Upper lobe of right lung (tissue), 1 donor: Measurements from ENCODE around the gene MRPS15. TPM values are rescaled to one million over a fixed set of nuclear protein-coding genes. Genes with fewer than 3 reads are reported as not detected.
"Not testable (repeated sequence)": the region's sequence is repeated elsewhere in the genome, so short reads cannot be mapped to it uniquely, and the experiment has no call there.

ENCODE experiments used
- ATAC-seq: fragments of 200-7000 bp; cut with Tn5 transposase; one replicate; pipeline ENCODE4 v1.9.1; 2020; ENCODE audit warnings: mild to moderate bottlenecking, moderate library complexity
- DNase-seq: peaks from one replicate; pipeline ENCODE4 v3.0.0-alpha.2; 2020
- H3K27ac ChIP-seq: fragments of 200-600 bp; one replicate; pipeline ENCODE4 v1.8.0; 2022
- H3K27me3 ChIP-seq: fragments of 200-600 bp; one replicate; pipeline ENCODE4 v1.8.0; 2022; ENCODE audit warnings: mild to moderate bottlenecking
- H3K36me3 ChIP-seq: fragments of 200-600 bp; one replicate; pipeline ENCODE4 v1.8.0; 2022
- H3K4me1 ChIP-seq: fragments of 200-600 bp; one replicate; pipeline ENCODE4 v1.8.0; 2022
- H3K4me3 ChIP-seq: fragments of 200-600 bp; one replicate; pipeline ENCODE4 v1.8.0; 2022; ENCODE audit warnings: mild to moderate bottlenecking
- H3K9me3 ChIP-seq: fragments of 200-600 bp; one replicate; pipeline ENCODE4 v1.8.0; 2022
- intact Hi-C: fragments of 100-400 bp; cut with DNase I; formaldehyde crosslinking; loops from one replicate; pipeline ENCODE4 v1.11.0; 2022
- total RNA-seq: library from RNA; stranded (reverse); fragmentation: NEBNext Ultra II Directional; extraction: Animal tissue kit (Norgen Biotek cat#: 25700); gene quantifications from one replicate; pipeline ENCODE4 v1.2.1, GENCODE V29; 2021
- TF ChIP-seq, protein P1 (sequence below): fragments of 200-600 bp; IDR thresholded peaks from one replicate; pipeline ENCODE4 v1.8.0; 2022; ENCODE audit warnings: antibody characterized with exemption
- donor health status: DM: no; HTN: yes; CAD: no; lungs with severe emphysema.

The MRPS15 gene
- total RNA-seq, 1 donor from 2014 or later, result 65.0 TPM

DNA sequence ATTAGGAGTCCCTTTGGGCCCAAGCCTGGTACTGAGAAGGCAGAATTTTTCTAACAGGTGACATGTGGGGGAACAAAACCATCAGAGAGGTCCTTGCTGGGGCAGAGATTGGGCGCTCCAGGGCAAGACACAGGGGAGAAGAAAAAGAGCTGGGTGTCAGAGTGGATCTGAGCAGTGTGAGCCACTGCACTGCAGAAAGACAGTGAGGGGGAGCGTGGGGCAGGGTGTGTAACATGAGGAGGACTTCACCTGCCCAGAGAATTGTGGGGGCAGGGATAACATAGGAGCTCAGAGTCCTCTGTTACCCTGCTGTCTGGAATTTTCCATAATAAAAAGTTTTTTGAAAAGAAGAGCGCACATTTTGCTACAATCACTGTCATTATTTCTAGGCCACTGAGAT is 44.1 kb upstream of the MRPS15 start:
- H3K36me3 ChIP-seq, result no peaks in the 10 kb centered on the region
- intact Hi-C loops, result no loop called here
- DNase-seq (no peak), ATAC-seq (no peak)
- no peak overlapping the region for H3K27ac ChIP-seq
- peaks cover 9% of the 10 kb centered on the region for H3K27me3 ChIP-seq
- H3K9me3 ChIP-seq, result no peaks in the 10 kb centered on the region
- TF ChIP-seq, protein P1, sequence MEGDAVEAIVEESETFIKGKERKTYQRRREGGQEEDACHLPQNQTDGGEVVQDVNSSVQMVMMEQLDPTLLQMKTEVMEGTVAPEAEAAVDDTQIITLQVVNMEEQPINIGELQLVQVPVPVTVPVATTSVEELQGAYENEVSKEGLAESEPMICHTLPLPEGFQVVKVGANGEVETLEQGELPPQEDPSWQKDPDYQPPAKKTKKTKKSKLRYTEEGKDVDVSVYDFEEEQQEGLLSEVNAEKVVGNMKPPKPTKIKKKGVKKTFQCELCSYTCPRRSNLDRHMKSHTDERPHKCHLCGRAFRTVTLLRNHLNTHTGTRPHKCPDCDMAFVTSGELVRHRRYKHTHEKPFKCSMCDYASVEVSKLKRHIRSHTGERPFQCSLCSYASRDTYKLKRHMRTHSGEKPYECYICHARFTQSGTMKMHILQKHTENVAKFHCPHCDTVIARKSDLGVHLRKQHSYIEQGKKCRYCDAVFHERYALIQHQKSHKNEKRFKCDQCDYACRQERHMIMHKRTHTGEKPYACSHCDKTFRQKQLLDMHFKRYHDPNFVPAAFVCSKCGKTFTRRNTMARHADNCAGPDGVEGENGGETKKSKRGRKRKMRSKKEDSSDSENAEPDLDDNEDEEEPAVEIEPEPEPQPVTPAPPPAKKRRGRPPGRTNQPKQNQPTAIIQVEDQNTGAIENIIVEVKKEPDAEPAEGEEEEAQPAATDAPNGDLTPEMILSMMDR, result no peak
- H3K4me3 ChIP-seq, result no peak overlapping the region
- no peaks in the 10 kb centered on the region for H3K4me1 ChIP-seq

DNA sequence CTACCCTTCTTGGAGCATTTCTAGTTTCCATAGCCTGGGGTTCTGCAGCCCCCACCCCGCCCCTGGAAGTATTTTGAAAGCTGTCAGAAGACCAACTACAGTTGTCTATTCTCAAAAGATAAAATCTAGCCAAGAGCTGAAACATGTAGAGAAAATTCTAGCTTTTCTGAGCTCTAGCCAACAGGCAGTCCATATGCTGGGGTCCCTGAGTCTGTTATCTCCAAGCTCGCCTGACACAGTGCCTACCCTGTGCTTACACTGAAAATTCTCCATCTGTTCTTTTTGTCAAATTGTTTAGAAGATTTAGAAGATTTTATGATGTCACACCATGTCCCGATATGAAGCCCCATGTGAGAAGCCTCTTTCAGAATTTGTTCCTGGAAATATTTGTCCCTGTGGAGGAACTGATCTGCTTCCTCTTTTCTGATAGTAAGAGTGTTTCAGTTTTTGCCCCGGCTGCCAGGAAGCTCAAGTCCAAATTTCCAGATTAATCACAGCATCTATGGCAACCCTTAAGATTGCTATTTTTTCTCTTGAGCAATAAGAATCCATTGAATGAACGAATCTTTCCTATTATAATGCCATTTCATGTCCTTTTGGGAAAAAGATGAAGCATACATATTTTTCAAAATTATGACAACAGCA is 42.2 kb upstream of the MRPS15 start:
- intact Hi-C loops, result no loop called here
- no peak for DNase-seq
- H3K36me3 ChIP-seq, result no peaks in the 10 kb centered on the region
- H3K27me3 ChIP-seq, result peaks cover 9% of the 10 kb centered on the region
- no peak overlapping the region for H3K4me3 ChIP-seq
- TF ChIP-seq, protein P1, result no peak
- no peak for ATAC-seq
- H3K9me3 ChIP-seq, result no peaks in the 10 kb centered on the region
- H3K27ac ChIP-seq, result no peak overlapping the region
- H3K4me1 ChIP-seq, result no peaks in the 10 kb centered on the region

DNA sequence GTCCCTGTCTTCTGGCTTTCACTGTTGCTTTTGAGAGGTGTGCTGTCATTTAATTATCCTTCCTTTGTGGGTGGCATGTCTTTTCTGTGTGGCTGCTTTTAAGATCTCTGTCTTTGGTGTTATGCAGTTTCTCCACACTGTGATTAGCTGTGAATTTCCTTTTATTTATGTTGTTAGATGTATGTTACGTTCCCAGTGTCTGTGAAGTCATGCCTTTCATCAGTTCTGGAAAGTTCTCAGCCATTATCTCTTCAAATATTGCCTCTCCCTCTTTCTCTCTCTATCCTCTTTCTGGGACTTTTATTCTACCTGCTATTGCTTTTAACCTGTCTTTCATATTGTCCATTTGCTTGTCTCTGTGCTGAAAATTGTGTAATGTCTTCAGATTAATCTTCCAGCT is 39.5 kb upstream of the MRPS15 start:
- H3K4me3 ChIP-seq, result no peak overlapping the region
- no peak for DNase-seq
- no peak for ATAC-seq

DNA sequence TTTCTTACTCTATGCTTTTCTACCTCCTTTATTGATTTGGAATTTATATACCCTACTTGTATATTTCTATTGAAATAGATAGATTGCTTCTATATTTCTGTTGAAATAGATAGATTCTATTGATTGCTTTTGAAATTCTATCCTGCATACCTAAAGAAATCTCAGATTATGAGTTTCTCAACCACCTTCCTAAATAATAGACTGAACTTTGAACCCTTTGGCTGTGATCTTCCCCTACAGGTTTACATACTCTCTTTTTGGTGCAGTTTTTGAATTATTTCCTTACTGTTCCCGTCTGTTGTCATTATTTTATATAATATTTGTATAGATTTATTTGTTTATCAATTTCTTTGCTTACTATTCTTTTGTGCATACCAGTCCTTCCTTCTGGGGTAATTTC is 39.0 kb upstream of the MRPS15 start:
- no peaks in the 10 kb centered on the region for H3K9me3 ChIP-seq
- no peaks in the 10 kb centered on the region for H3K4me1 ChIP-seq
- no peak overlapping the region for H3K27ac ChIP-seq
- ATAC-seq, result no peak
- H3K27me3 ChIP-seq, result peaks cover 9% of the 10 kb centered on the region
- intact Hi-C loops, result no loop called here
- no peaks in the 10 kb centered on the region for H3K36me3 ChIP-seq
- DNase-seq, result no peak
- no peak overlapping the region for H3K4me3 ChIP-seq
- TF ChIP-seq, protein P1, result no peak

More for the DNA sequence above, 39.5 kb upstream of the MRPS15 start:
- TF ChIP-seq, protein P1, result no peak
- Histone ChIP-seq H3K27me3 (peaks cover 9% of the 10 kb centered on the region), H3K27ac (no peak overlapping the region), H3K36me3 (no peaks in the 10 kb centered on the region), H3K9me3 (no peaks in the 10 kb centered on the region), H3K4me1 (no peaks in the 10 kb centered on the region)
- intact Hi-C loops, result no loop called here

DNA sequence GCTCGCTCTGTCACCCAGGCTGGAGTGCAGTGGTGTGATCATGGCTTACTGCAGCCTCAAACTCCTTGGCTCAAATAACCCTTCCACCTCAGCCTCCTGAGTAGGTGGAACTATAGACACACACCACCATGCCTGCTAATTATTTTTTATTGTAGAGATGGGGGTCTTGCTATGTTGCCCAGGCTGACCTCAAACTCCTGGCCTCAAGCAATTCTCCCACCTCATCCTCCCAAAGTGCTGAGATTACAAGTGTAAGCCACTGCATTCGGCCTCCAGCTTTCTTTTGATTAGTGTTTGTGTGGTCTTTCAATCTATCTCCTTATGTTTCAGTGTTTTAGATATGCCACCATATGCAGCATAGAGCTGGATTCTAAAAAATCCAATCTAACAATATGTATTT is 38.4 kb upstream of the MRPS15 start:
- Histone ChIP-seq H3K4me3 (no peak overlapping the region), H3K9me3 (no peaks in the 10 kb centered on the region), H3K4me1 (no peaks in the 10 kb centered on the region), H3K27me3 (peaks cover 8% of the 10 kb centered on the region), H3K36me3 (no peaks in the 10 kb centered on the region), H3K27ac (no peak overlapping the region)
- DNase-seq (no peak), ATAC-seq (no peak)
- intact Hi-C loops, result no loop called here
- TF ChIP-seq, protein P1, result no peak

DNA sequence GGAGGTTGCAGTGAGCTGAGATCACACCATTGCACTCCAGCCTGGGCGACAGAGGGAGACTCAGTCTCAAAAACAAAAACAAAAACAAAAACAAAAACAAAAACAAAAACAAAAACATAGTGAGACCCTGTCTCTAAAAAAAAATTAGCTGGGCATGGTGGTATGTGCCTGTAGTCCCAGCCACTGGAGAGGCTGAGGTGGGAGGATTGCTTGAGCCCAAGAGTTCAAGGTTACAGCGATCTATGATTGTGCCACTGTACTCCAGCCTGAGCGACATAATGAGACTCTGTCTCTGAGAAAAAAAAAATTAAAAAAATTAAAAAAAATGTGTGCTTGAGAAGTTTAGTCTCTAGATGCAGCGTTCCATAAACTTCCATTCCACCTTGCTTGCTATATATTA is 37.7 kb upstream of the MRPS15 start:
- ATAC-seq, H3K27ac ChIP-seq, intact Hi-C loops, H3K4me1 ChIP-seq, H3K36me3 ChIP-seq, H3K4me3 ChIP-seq, H3K9me3 ChIP-seq, DNase-seq, H3K27me3 ChIP-seq: not testable (repeated sequence)
